Amniotic epithelial cell (primary cell): ENCODE data around the gene RGS19.
"Not testable (repeated sequence)": the region's sequence is repeated elsewhere in the genome, so short reads cannot be mapped to it uniquely, and the experiment has no call there.

Source experiments
- DNase-seq: peaks from one replicate; pipeline ENCODE4 v3.0.0-alpha.2; 2010; ENCODE audit warnings: low read depth

The RGS19 gene

GRCh38 chr20:64092258-64093012, 13.1 kb upstream of the RGS19 start:
- DNase-seq = no peak

- DNase-seq = no peak
Observed at GRCh38 chr20:64091770-64092169, 12.5 kb upstream of the RGS19 start.

- no peak for DNase-seq
Observed at GRCh38 chr20:64091340-64091739, 12.0 kb upstream of the RGS19 start.

- DNase-seq = no peak
Observed at GRCh38 chr20:64090165-64090564, 10.8 kb upstream of the RGS19 start.

GRCh38 chr20:64088586-64088985, 9.3 kb upstream of the RGS19 start:
- DNase-seq = not testable (repeated sequence)

GRCh38 chr20:64087226-64087825, 8.0 kb upstream of the RGS19 start:
- DNase-seq = not testable (repeated sequence)

GRCh38 chr20:64086801-64087200, 7.5 kb upstream of the RGS19 start:
- no peak for DNase-seq

GRCh38 chr20:64084685-64085152, 5.4 kb upstream of the RGS19 start:
- no peak for DNase-seq

GRCh38 chr20:64083804-64084684, 4.7 kb upstream of the RGS19 start, which contains the start of gene LKAAEAR1:
LKAAEAR1 (minus strand) TSS chr20:64084398; CDS start chr20:64084219, 179 bp downstream.
- no peak for DNase-seq

- DNase-seq = peak; percentile 52
Observed at GRCh38 chr20:64083378-64083803, 4.1 kb upstream of the RGS19 start.

- no peak for DNase-seq
Observed at GRCh38 chr20:64082820-64083377, 3.6 kb upstream of the RGS19 start.

GRCh38 chr20:64082126-64082731, 2.9 kb upstream of the RGS19 start:
- no peak for DNase-seq

GRCh38 chr20:64081624-64081964, 2.3 kb upstream of the RGS19 start:
- DNase-seq = no peak

- no peak for DNase-seq
Observed at GRCh38 chr20:64080813-64081623, 1.7 kb upstream of the RGS19 start.

GRCh38 chr20:64080013-64080812, 895 bp upstream of the RGS19 start, which contains the start of gene OPRL1:
OPRL1 (plus strand) TSS chr20:64080082; CDS start chr20:64092721, 12,639 bp downstream.
- no peak for DNase-seq

- DNase-seq = no peak
Observed at GRCh38 chr20:64078934-64079272, 415 bp downstream of the RGS19 start.

GRCh38 chr20:64077876-64078551, 1.3 kb downstream of the RGS19 start:
- no peak for DNase-seq

GRCh38 chr20:64077541-64077875, 1.8 kb downstream of the RGS19 start:
- DNase-seq = no peak

- no peak for DNase-seq
Observed at GRCh38 chr20:64077094-64077493, 2.2 kb downstream of the RGS19 start.
